PC-3 (cell line): ENCODE data around the gene CD200R1.

Source experiments
- CTCF ChIP-seq: fragments of 300-600 bp; sonication (generic); conservative IDR thresholded peaks from 2 replicates; pipeline ENCODE4 v1.5.1; 2017; ENCODE audit warnings: antibody characterized with exemption, low read depth, mild to moderate bottlenecking, low read length
- EZH2 ChIP-seq: fragments of 300-600 bp; sonication (generic); IDR thresholded peaks from one replicate; pipeline ENCODE4 v1.6.1; 2017; ENCODE audit warnings: antibody characterized with exemption, mild to moderate bottlenecking, low read length; ENCODE audit not compliant: unreplicated experiment
- EZH2phosphoT487 ChIP-seq: fragments of 300-600 bp; sonication (generic); IDR thresholded peaks from 2 replicates; pipeline ENCODE4 v1.6.1; 2018; ENCODE audit warnings: mild to moderate bottlenecking, antibody characterized with exemption, low read length, borderline replicate concordance

GRCh38 chr3:112894258-112894657, 80.6 kb downstream of the CD200R1 start:
- no peak for TF ChIP-seq CTCF
- no peak for TF ChIP-seq EZH2
- TF ChIP-seq EZH2phosphoT487: no peak
